ENCODE data around the gene SUB1. TPM values are rescaled to one million over a fixed set of nuclear protein-coding genes. Genes with fewer than 3 reads are reported as not detected.
"Not testable (repeated sequence)": the region's sequence is repeated elsewhere in the genome, so short reads cannot be mapped to it uniquely, and the experiment has no call there.

SUB1 gene
- total RNA-seq, 3 donors from 2014 or later, result 152 to 230 (median 201) TPM

GRCh38 chr5:32551865-32552264 lies 33.5 kb upstream of the SUB1 start:
- H3K4me3 ChIP-seq, result no peak overlapping the region
- H3K9me3 ChIP-seq, result no peaks in the 10 kb centered on the region
- intact Hi-C loops (cut with DNase I; ENCODE audit: low total_unique reads), result no loop called here
- H3K27ac ChIP-seq, result no peak overlapping the region
- no peak for DNase-seq (ENCODE audit: low spot score in 2 of 2)
- H3K27me3 ChIP-seq, result no peaks in the 10 kb centered on the region
- H3K4me1 ChIP-seq, result no peaks in the 10 kb centered on the region
- TF ChIP-seq CTCF (IDR thresholded peaks at IDR 0.05) (no peak), POLR2AphosphoS5 (IDR thresholded peaks at IDR 0.05) (no peak), POLR2A (IDR thresholded peaks at IDR 0.05) (no peak)
- H3K36me3 ChIP-seq, result no peaks in the 10 kb centered on the region

GRCh38 chr5:32552491-32552890 lies 32.9 kb upstream of the SUB1 start:
- H3K27me3 ChIP-seq; intact Hi-C loops (cut with DNase I; ENCODE audit: low total_unique reads); H3K9me3 ChIP-seq; DNase-seq (ENCODE audit: low spot score in 2 of 2); H3K27ac ChIP-seq; H3K36me3 ChIP-seq; H3K4me1 ChIP-seq; H3K4me3 ChIP-seq: not testable (repeated sequence)

GRCh38 chr5:32552936-32553335 lies 32.4 kb upstream of the SUB1 start:
- H3K27me3 ChIP-seq, result no peaks in the 10 kb centered on the region
- no peak overlapping the region for H3K4me3 ChIP-seq
- no peaks in the 10 kb centered on the region for H3K36me3 ChIP-seq
- no peaks in the 10 kb centered on the region for H3K9me3 ChIP-seq
- H3K27ac ChIP-seq, result no peak overlapping the region
- no peak for DNase-seq (ENCODE audit: low spot score in 2 of 2)
- no peaks in the 10 kb centered on the region for H3K4me1 ChIP-seq
- no peak for TF ChIP-seq POLR2AphosphoS5 (IDR thresholded peaks at IDR 0.05)
- no peak for TF ChIP-seq CTCF (IDR thresholded peaks at IDR 0.05)
- intact Hi-C loops (cut with DNase I; ENCODE audit: low total_unique reads), result no loop called here

GRCh38 chr5:32554181-32554780 lies 31.1 kb upstream of the SUB1 start:
- H3K9me3 ChIP-seq; H3K4me3 ChIP-seq; DNase-seq (ENCODE audit: low spot score in 2 of 2); H3K27me3 ChIP-seq; H3K36me3 ChIP-seq; intact Hi-C loops (cut with DNase I; ENCODE audit: low total_unique reads); H3K4me1 ChIP-seq; H3K27ac ChIP-seq: not testable (repeated sequence)

GRCh38 chr5:32556543-32556942 lies 28.8 kb upstream of the SUB1 start:
- H3K27ac ChIP-seq; H3K9me3 ChIP-seq; H3K4me3 ChIP-seq; H3K36me3 ChIP-seq; DNase-seq (ENCODE audit: low spot score in 2 of 2); H3K27me3 ChIP-seq; intact Hi-C loops (cut with DNase I; ENCODE audit: low total_unique reads); H3K4me1 ChIP-seq: not testable (repeated sequence)

- Histone ChIP-seq H3K27me3 (no peaks in the 10 kb centered on the region), H3K36me3 (no peaks in the 10 kb centered on the region), H3K27ac (no peak overlapping the region), H3K4me3 (no peak overlapping the region), H3K9me3 (no peaks in the 10 kb centered on the region), H3K4me1 (no peaks in the 10 kb centered on the region)
- no peak for TF ChIP-seq POLR2A (IDR thresholded peaks at IDR 0.05)
- TF ChIP-seq CTCF (IDR thresholded peaks at IDR 0.05), result no peak
- TF ChIP-seq POLR2AphosphoS5 (IDR thresholded peaks at IDR 0.05), result no peak
- no peak for DNase-seq (ENCODE audit: low spot score in 2 of 2)
- intact Hi-C loops (cut with DNase I; ENCODE audit: low total_unique reads), result no loop called here
Measured at GRCh38 chr5:32559411-32559810, 25.9 kb upstream of the SUB1 start.

GRCh38 chr5:32559921-32560320 lies 25.4 kb upstream of the SUB1 start:
- Histone ChIP-seq H3K4me3 (no peak overlapping the region), H3K4me1 (no peaks in the 10 kb centered on the region), H3K27me3 (no peaks in the 10 kb centered on the region), H3K9me3 (no peaks in the 10 kb centered on the region), H3K36me3 (no peaks in the 10 kb centered on the region), H3K27ac (no peak overlapping the region)
- no peak for DNase-seq (ENCODE audit: low spot score in 2 of 2)
- intact Hi-C loops (cut with DNase I; ENCODE audit: low total_unique reads), result no loop called here
- TF ChIP-seq POLR2AphosphoS5 (IDR thresholded peaks at IDR 0.05) (no peak), POLR2A (IDR thresholded peaks at IDR 0.05) (no peak), CTCF (IDR thresholded peaks at IDR 0.05) (no peak)
